ENCODE data around the gene RAD51B.

RAD51B gene

GRCh38 chr14:68246074-68246785 is 426.7 kb downstream of the RAD51B start:
- TF ChIP-seq, protein P1, sequence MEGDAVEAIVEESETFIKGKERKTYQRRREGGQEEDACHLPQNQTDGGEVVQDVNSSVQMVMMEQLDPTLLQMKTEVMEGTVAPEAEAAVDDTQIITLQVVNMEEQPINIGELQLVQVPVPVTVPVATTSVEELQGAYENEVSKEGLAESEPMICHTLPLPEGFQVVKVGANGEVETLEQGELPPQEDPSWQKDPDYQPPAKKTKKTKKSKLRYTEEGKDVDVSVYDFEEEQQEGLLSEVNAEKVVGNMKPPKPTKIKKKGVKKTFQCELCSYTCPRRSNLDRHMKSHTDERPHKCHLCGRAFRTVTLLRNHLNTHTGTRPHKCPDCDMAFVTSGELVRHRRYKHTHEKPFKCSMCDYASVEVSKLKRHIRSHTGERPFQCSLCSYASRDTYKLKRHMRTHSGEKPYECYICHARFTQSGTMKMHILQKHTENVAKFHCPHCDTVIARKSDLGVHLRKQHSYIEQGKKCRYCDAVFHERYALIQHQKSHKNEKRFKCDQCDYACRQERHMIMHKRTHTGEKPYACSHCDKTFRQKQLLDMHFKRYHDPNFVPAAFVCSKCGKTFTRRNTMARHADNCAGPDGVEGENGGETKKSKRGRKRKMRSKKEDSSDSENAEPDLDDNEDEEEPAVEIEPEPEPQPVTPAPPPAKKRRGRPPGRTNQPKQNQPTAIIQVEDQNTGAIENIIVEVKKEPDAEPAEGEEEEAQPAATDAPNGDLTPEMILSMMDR (IDR thresholded peaks at IDR 0.05; ENCODE audit: borderline replicate concordance, insufficient read depth, low read depth, low read length), result no peak
- no peak overlapping the region for H3K4me3 ChIP-seq (ENCODE audit: low read depth, low read length)

DNA sequence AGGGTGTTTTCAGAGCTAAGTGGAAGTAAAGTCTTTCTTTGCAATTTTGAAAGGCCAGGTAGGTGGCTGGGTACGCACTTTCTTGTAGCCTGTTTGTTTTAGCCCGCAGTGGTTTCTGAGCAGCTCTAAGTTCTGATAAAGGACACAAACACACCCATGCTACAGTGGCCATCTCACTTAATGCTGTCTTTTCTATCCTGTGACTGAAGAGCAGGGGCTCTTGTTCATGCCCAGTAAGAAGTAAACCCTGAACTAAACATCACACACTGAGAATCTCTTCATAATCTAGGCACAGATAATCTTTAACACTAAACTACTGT is 427.2 kb downstream of the RAD51B start:
- TF ChIP-seq, protein P1 (IDR thresholded peaks at IDR 0.05; ENCODE audit: borderline replicate concordance, insufficient read depth, low read depth, low read length), result no peak
- H3K4me3 ChIP-seq (ENCODE audit: low read depth, low read length), result no peak overlapping the region

DNA sequence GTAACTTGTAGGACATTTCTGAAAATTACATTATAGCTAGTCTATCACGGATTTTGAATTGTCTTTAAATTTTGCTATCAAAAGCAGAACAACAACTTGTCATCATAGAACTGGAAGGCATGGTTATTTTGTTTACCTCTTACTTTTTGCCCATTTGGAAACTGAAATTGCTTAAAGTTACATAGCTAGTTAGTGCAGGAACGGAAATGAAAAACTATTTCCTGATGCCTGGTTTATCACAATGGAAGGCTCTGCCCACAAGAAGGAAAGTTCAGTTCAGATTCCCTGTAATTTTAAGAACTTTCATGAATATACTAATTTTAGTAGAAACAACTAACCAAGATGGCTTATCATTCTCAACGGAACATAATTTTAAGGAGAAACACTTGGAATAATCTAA is 427.7 kb downstream of the RAD51B start:
- no peak overlapping the region for H3K4me3 ChIP-seq (ENCODE audit: low read depth, low read length)
- TF ChIP-seq, protein P1 (IDR thresholded peaks at IDR 0.05; ENCODE audit: borderline replicate concordance, insufficient read depth, low read depth, low read length), result no peak

- no peak overlapping the region for H3K4me3 ChIP-seq (ENCODE audit: low read depth, low read length)
- TF ChIP-seq, protein P1 (IDR thresholded peaks at IDR 0.05; ENCODE audit: borderline replicate concordance, insufficient read depth, low read depth, low read length), result no peak
Measured at GRCh38 chr14:68247676-68248268, 428.2 kb downstream of the RAD51B start.

GRCh38 chr14:68248481-68249255 is 429.1 kb downstream of the RAD51B start:
- TF ChIP-seq, protein P1 (IDR thresholded peaks at IDR 0.05; ENCODE audit: borderline replicate concordance, insufficient read depth, low read depth, low read length), result peak; percentile 20; the same call in 1 of the 2 replicates
- H3K4me3 ChIP-seq (ENCODE audit: low read depth, low read length), result no peak overlapping the region

GRCh38 chr14:68249661-68250451 is 430.3 kb downstream of the RAD51B start:
- TF ChIP-seq, protein P1 (IDR thresholded peaks at IDR 0.05; ENCODE audit: borderline replicate concordance, insufficient read depth, low read depth, low read length), result no peak
- H3K4me3 ChIP-seq (ENCODE audit: low read depth, low read length), result no peak overlapping the region
